HL-60 (cell line): ENCODE results near the gene CCR2.

Experiments
- DNase-seq, 2 experiments: peaks; one replicate each; pipeline ENCODE4 v3.0.0-alpha.2; 2010 to 2020; ENCODE audit warnings: low read depth in 1 of 2, low spot score in 1 of 2
- H3K27ac ChIP-seq: fragments of 250-450 bp; sonication (Bioruptor Pico); replicated peaks from 2 replicates; pipeline ENCODE4 v1.5.1; 2020; ENCODE audit warnings: mild to moderate bottlenecking, moderate library complexity
- H3K27me3 ChIP-seq: fragments of 250-450 bp; sonication (Bioruptor Pico); 2 replicates; pipeline ENCODE4 v1.5.1; 2021; ENCODE audit warnings: mild to moderate bottlenecking, moderate library complexity; ENCODE audit not compliant: insufficient read depth, poor library complexity, severe bottlenecking
- H3K4me3 ChIP-seq: replicated peaks from 2 replicates; pipeline ENCODE4 v1.5.1; 2011; ENCODE audit warnings: mild to moderate bottlenecking, control low read depth, low read length; ENCODE audit not compliant: insufficient read depth
- GABPA ChIP-seq: IDR thresholded peaks from 2 replicates; pipeline ENCODE4 v1.6.1; 2012; ENCODE audit warnings: low read depth
- POLR2AphosphoS5 ChIP-seq: IDR thresholded peaks from 2 replicates; pipeline ENCODE4 v1.6.1; 2012; ENCODE audit warnings: low read depth
- SPI1 ChIP-seq: IDR thresholded peaks from 2 replicates; pipeline ENCODE4 v1.6.1; 2012; ENCODE audit warnings: low read depth, mild to moderate bottlenecking, borderline replicate concordance
- TF ChIP-seq, protein P1 (sequence below): IDR thresholded peaks from one replicate; pipeline ENCODE4 v1.5.1; 2011; ENCODE audit warnings: low read length, control low read depth, inconsistent platforms; ENCODE audit not compliant: insufficient read depth
- TF ChIP-seq, protein P2 (sequence below): IDR thresholded peaks from 2 replicates; pipeline ENCODE4 v1.6.1; 2012; ENCODE audit warnings: low read depth; ENCODE audit not compliant: insufficient replicate concordance

Gene CCR2

DNA sequence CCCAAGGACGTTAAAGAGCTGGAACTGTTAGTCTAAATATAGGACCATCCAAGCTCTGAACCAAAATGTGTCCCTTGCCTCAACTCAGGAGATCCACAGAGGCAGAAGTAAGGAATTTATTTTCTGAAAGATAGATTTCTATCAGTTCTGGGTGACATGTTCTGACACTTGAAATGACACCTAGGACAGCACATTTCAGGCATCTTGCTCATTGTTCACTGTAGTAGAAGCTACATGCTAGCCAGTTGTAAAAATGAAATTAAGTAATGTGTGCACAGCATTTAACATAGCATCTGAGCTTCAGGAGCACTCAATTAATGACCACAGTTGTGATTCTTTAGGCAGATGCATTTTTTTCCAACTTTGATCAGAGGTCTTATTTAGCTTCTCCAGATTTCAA, 567 bp downstream of the CCR2 start:
- H3K27me3 ChIP-seq, result no peaks in the 10 kb centered on the region
- DNase-seq, result no peak
- peak overlapping the region; percentile 26; the same call in 1 of the 2 replicates for H3K27ac ChIP-seq
- no peak for TF ChIP-seq GABPA
- TF ChIP-seq, protein P1, sequence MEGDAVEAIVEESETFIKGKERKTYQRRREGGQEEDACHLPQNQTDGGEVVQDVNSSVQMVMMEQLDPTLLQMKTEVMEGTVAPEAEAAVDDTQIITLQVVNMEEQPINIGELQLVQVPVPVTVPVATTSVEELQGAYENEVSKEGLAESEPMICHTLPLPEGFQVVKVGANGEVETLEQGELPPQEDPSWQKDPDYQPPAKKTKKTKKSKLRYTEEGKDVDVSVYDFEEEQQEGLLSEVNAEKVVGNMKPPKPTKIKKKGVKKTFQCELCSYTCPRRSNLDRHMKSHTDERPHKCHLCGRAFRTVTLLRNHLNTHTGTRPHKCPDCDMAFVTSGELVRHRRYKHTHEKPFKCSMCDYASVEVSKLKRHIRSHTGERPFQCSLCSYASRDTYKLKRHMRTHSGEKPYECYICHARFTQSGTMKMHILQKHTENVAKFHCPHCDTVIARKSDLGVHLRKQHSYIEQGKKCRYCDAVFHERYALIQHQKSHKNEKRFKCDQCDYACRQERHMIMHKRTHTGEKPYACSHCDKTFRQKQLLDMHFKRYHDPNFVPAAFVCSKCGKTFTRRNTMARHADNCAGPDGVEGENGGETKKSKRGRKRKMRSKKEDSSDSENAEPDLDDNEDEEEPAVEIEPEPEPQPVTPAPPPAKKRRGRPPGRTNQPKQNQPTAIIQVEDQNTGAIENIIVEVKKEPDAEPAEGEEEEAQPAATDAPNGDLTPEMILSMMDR, result no peak
- TF ChIP-seq POLR2AphosphoS5, result no peak
- TF ChIP-seq, protein P2, sequence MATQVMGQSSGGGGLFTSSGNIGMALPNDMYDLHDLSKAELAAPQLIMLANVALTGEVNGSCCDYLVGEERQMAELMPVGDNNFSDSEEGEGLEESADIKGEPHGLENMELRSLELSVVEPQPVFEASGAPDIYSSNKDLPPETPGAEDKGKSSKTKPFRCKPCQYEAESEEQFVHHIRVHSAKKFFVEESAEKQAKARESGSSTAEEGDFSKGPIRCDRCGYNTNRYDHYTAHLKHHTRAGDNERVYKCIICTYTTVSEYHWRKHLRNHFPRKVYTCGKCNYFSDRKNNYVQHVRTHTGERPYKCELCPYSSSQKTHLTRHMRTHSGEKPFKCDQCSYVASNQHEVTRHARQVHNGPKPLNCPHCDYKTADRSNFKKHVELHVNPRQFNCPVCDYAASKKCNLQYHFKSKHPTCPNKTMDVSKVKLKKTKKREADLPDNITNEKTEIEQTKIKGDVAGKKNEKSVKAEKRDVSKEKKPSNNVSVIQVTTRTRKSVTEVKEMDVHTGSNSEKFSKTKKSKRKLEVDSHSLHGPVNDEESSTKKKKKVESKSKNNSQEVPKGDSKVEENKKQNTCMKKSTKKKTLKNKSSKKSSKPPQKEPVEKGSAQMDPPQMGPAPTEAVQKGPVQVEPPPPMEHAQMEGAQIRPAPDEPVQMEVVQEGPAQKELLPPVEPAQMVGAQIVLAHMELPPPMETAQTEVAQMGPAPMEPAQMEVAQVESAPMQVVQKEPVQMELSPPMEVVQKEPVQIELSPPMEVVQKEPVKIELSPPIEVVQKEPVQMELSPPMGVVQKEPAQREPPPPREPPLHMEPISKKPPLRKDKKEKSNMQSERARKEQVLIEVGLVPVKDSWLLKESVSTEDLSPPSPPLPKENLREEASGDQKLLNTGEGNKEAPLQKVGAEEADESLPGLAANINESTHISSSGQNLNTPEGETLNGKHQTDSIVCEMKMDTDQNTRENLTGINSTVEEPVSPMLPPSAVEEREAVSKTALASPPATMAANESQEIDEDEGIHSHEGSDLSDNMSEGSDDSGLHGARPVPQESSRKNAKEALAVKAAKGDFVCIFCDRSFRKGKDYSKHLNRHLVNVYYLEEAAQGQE, result no peak
- TF ChIP-seq SPI1, result no peak
- H3K4me3 ChIP-seq, result peak overlapping the region; percentile 52

DNA sequence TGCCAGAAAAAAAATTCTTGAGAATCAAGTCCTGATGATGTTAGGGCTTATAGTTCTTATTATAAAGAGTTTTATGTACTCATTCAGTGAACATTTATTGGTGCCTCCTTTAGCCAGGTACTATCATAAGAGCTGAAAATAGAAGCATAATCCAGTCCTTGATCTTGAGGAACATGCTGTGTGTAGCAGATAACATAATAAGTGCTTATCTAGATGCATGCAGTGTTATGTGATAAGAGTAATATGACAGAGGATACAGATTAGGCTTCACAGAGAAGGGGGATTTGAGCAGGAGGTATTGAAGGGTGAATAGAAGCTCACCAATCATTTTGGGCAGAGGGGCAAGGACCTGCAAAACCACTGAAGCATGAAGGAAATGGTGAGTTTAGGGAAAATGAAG, 1.1 kb downstream of the CCR2 start:
- TF ChIP-seq, protein P2, result no peak
- TF ChIP-seq SPI1 (no peak), POLR2AphosphoS5 (no peak), GABPA (no peak)
- TF ChIP-seq, protein P1, result no peak
- DNase-seq, result no peak
- Histone ChIP-seq H3K4me3 (peak overlapping the region; percentile 52), H3K27ac (no peak overlapping the region), H3K27me3 (no peaks in the 10 kb centered on the region)

DNA sequence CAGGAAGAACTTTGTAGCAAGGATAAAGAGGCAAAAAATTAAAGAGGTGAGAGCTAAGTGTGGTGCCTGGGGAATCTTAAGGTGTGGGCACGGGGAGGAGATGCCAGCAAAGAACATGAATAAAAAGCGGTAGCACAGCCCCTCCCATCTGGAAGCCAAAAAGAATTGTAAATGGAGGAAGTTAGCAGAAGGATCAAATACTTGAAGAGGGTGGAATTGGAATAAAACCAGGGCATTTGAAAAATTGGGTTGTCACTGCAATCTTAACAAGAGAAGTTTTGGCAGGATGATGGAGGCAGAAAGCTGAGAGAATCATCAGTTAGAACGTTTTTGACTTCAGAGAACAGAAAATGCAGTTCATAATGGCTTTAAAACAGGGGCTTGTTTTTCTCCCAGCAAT, 2.4 kb downstream of the CCR2 start:
- DNase-seq, result no peak
- TF ChIP-seq GABPA (no peak), SPI1 (no peak), POLR2AphosphoS5 (no peak)
- TF ChIP-seq, protein P2, result no peak
- TF ChIP-seq, protein P1, result no peak

More for the DNA sequence above, 2.4 kb downstream of the CCR2 start:
- H3K27me3 ChIP-seq, result no peaks in the 10 kb centered on the region
- H3K4me3 ChIP-seq, result peak overlapping the region; percentile 52
- H3K27ac ChIP-seq, result no peak overlapping the region
